Caco-2 (cell line): ENCODE measurements around the gene CCDC197. TPM values are rescaled to one million over a fixed set of nuclear protein-coding genes. Genes with fewer than 3 reads are reported as not detected.

Source experiments
- BruUV-seq: library from RNA; stranded (reverse); fragments of 400-500 nt; replicated peaks from 2 replicates; lab custom pipeline; 2021; lab: Mats Ljungman, UMichigan
- CTCF ChIA-PET: fragments of 300-600 bp; sonication (Branson Sonifier 250); formaldehyde crosslinking; loops from one replicate; lab custom pipeline; 2022; ENCODE audit warnings: antibody characterized with exemption; lab: Charles Lee
- POLR2A ChIA-PET: fragments of 300-600 bp; sonication (Branson Sonifier 250); formaldehyde crosslinking; loops from one replicate; lab custom pipeline; 2022; ENCODE audit warnings: antibody characterized with exemption; lab: Charles Lee
- DNase-seq, 2 experiments: peaks; one replicate each; pipeline versions ENCODE4 v3.0.0 to v3.0.0-alpha.2; 2020 to 2022
- H3K27me3 ChIP-seq: replicated peaks from 2 replicates; pipeline ENCODE4 v1.6.0; 2011; ENCODE audit warnings: low read length; ENCODE audit not compliant: control insufficient read depth, insufficient read depth
- H3K36me3 ChIP-seq: 2 replicates; pipeline ENCODE4 v1.5.1; 2011; ENCODE audit warnings: low read length; ENCODE audit not compliant: control insufficient read depth, insufficient read depth
- H3K4me1 ChIP-seq: fragments of 250-450 bp; sonication (Bioruptor Pico); 2 replicates; pipeline ENCODE4 v1.5.1; 2020; ENCODE audit warnings: mild to moderate bottlenecking
- H3K4me3 ChIP-seq: 2 replicates; pipeline ENCODE4 v1.5.1; 2011; ENCODE audit warnings: low read depth, mild to moderate bottlenecking, control low read depth, low read length
- H3K9me3 ChIP-seq: fragments of 250-450 bp; sonication (Bioruptor Pico); 2 replicates; pipeline ENCODE4 v1.5.1; 2020; ENCODE audit warnings: mild to moderate bottlenecking, moderate library complexity
- H3K27ac Mint-ChIP-seq: one replicate; pipeline ENCODE4 v1.8.0; 2022; ENCODE audit warnings: mixed read lengths; ENCODE audit not compliant: unreplicated experiment
- H3K27me3 Mint-ChIP-seq: one replicate; pipeline ENCODE4 v1.8.0; 2022; ENCODE audit warnings: mixed read lengths; ENCODE audit not compliant: insufficient read depth, unreplicated experiment
- H3K36me3 Mint-ChIP-seq: one replicate; pipeline ENCODE4 v1.8.0; 2022; ENCODE audit warnings: mild to moderate bottlenecking, mixed read lengths; ENCODE audit not compliant: insufficient read depth, unreplicated experiment
- H3K4me1 Mint-ChIP-seq: one replicate; pipeline ENCODE4 v1.8.0; 2022; ENCODE audit warnings: low read depth, mixed read lengths; ENCODE audit not compliant: unreplicated experiment
- H3K4me3 Mint-ChIP-seq: one replicate; pipeline ENCODE4 v1.8.0; 2022; ENCODE audit warnings: mild to moderate bottlenecking, moderate library complexity, mixed read lengths; ENCODE audit not compliant: unreplicated experiment
- H3K9me3 Mint-ChIP-seq: one replicate; pipeline ENCODE4 v1.8.0; 2022; ENCODE audit warnings: mixed read lengths; ENCODE audit not compliant: unreplicated experiment
- CTCF ChIP-seq, 2 experiments: fragments of 200-600 bp in 1 of 2; IDR thresholded peaks; 1 replicate in 1 of 2; 2 replicates in 1 of 2; pipeline versions ENCODE4 v1.5.1 to v1.8.0; 2011 to 2022; ENCODE audit warnings: antibody characterized with exemption in 1 of 2, control low read depth in 1 of 2, inconsistent platforms in 1 of 2, low read depth in 1 of 2, low read length in 1 of 2, mild to moderate bottlenecking in 1 of 2, moderate library complexity in 1 of 2; ENCODE audit not compliant: insufficient read depth in 1 of 2, severe bottlenecking in 1 of 2, unreplicated experiment in 1 of 2
- intact Hi-C: fragments of 100-400 bp; cut with micrococcal nuclease; formaldehyde crosslinking; loops from one replicate; pipeline ENCODE4 v1.10.0; 2022; ENCODE audit not compliant: unreplicated experiment
- total RNA-seq: library from RNA; stranded (reverse); gene quantifications from 2 replicates; pipeline ENCODE4 v1.2.3, GENCODE V29; 2022

The CCDC197 gene
- total RNA-seq, 1 experiment from 2014 or later: not detected

DNA sequence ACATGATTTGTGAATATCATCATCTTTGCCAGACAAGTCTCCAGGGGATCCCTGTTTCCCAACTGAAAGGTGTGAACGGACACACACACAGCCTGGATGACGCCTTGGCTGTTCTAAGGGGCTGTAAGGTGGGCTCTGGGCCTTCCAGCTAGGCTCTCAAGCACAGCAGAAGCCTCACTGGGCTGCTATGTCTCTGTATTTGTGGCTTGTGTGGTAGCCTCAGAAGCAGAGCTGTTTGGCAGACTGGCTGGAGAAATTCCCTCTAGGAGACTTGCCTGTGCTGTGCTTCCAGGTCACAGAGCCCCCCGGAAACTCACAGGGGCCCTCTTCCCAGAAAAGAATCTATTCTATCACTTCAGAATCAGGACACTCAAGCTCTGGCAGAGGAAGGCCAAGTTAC, 50.5 kb downstream of the CCDC197 start:
- H3K4me3 Mint-ChIP-seq: no peak overlapping the region
- POLR2A ChIA-PET: no interaction called here
- H3K36me3 Mint-ChIP-seq: peaks cover 61% of the 10 kb centered on the region
- no peaks in the 10 kb centered on the region for H3K27me3 Mint-ChIP-seq
- no peaks in the 10 kb centered on the region for H3K9me3 ChIP-seq
- H3K9me3 Mint-ChIP-seq: no peaks in the 10 kb centered on the region
- H3K36me3 ChIP-seq: peaks cover 3% of the 10 kb centered on the region
- CTCF ChIA-PET: no interaction called here
- H3K27ac Mint-ChIP-seq: no peak overlapping the region
- no peak for DNase-seq
- no TSS peak for BruUV-seq
- H3K4me3 ChIP-seq: no peak overlapping the region
- H3K4me1 Mint-ChIP-seq: no peaks in the 10 kb centered on the region
- H3K27me3 ChIP-seq: no peaks in the 10 kb centered on the region
- no peaks in the 10 kb centered on the region for H3K4me1 ChIP-seq
- intact Hi-C loops: no loop called here
- TF ChIP-seq CTCF (IDR thresholded peaks at IDR 0.05; ENCODE audit: insufficient read depth in 1 of 2, low read depth in 1 of 2, low read length in 1 of 2, severe bottlenecking in 1 of 2, unreplicated experiment in 1 of 2): no peak

DNA sequence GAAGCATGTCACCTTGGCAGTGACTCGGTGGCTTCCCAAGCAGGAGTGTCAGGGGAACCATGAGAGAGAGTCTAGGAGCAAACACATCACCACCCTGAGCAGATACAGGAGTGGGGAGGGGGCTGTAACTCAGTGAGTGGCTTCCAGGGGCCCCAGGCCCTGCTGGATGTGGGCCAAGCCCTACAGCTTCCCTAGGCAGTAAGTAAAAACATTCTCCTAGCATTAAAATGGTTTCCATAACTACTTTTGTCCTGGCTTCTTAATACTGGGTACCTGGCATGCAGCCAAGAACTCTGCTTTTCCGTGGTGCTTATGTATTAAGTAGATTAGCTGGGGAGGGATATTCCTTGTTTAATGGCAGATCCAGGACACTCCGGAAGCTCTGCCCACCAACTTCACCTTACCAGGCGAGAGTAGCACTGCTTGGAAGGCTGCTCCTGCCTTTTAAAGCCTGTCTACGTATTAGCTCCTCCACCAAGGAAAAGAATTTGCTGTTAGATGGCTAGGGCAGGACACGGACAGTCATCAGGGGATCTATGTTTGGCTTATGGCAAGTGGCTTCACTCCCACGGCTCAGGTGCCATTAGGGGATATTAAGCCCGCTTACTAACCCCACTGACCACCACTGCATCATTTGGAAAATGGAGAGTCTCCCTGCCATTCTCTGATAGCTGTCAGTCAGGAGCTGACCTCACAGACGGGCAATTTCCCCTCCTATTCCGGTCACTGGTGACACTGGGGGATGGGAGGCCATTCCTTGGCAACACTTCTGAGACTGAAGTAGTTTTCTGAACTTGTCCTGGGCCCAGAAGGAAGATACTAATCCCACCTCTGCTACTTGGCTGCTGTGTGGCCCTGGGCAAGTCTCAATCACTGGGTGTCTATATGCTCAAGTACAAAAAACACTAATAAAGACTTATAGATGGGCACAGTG, 51.9 kb downstream of the CCDC197 start:
- no peak for DNase-seq
- no TSS peak for BruUV-seq
- intact Hi-C loops: no loop called here
- no peaks in the 10 kb centered on the region for H3K4me1 Mint-ChIP-seq
- H3K36me3 Mint-ChIP-seq: peaks cover 56% of the 10 kb centered on the region
- Histone ChIP-seq H3K27me3 (no peaks in the 10 kb centered on the region), H3K4me1 (no peaks in the 10 kb centered on the region), H3K36me3 (peaks cover 3% of the 10 kb centered on the region), H3K4me3 (no peak overlapping the region), H3K9me3 (no peaks in the 10 kb centered on the region)
- TF ChIP-seq CTCF (IDR thresholded peaks at IDR 0.05; ENCODE audit: insufficient read depth in 1 of 2, low read depth in 1 of 2, low read length in 1 of 2, severe bottlenecking in 1 of 2, unreplicated experiment in 1 of 2): no peak
- ChIA-PET CTCF (interaction anchor here (1.1 kb wide), 1 partner anchor 88 kb away, joined by 3 read pairs; no protein-coding TSS in a partner anchor), POLR2A (no interaction called here)
- H3K27me3 Mint-ChIP-seq: no peaks in the 10 kb centered on the region
- no peak overlapping the region for H3K4me3 Mint-ChIP-seq
- no peak overlapping the region for H3K27ac Mint-ChIP-seq
- H3K9me3 Mint-ChIP-seq: no peaks in the 10 kb centered on the region

DNA sequence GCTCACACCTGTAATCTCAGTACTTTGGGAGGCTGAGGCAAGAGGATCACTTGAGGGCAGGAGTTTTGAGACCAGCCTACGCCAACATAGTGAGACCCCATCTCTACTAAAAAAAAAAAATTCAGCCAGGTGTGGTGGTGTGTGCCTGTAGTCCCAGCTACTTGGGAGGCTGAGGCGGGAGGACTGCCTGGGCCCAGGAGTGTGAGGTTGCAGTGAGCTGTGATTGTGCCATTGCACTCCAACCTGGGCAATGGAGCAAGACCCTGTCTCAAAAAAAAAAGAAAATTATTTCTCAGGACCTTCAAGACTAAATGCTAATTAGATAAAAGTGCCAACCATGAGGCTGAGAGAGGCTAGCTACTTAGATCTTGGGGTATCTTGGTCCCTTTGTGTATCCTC, 52.5 kb downstream of the CCDC197 start:
- peaks cover 63% of the 10 kb centered on the region for H3K36me3 Mint-ChIP-seq

More for the DNA sequence above, 52.5 kb downstream of the CCDC197 start:
- H3K27me3 Mint-ChIP-seq: no peaks in the 10 kb centered on the region
- no peak for DNase-seq
- no peak for TF ChIP-seq CTCF (IDR thresholded peaks at IDR 0.05; ENCODE audit: insufficient read depth in 1 of 2, low read depth in 1 of 2, low read length in 1 of 2, severe bottlenecking in 1 of 2, unreplicated experiment in 1 of 2)
- Histone ChIP-seq H3K4me1 (no peaks in the 10 kb centered on the region), H3K9me3 (no peaks in the 10 kb centered on the region), H3K27me3 (no peaks in the 10 kb centered on the region), H3K4me3 (no peak overlapping the region), H3K36me3 (peaks cover 3% of the 10 kb centered on the region)
- BruUV-seq: no TSS peak
- H3K4me1 Mint-ChIP-seq: no peaks in the 10 kb centered on the region
- no peaks in the 10 kb centered on the region for H3K9me3 Mint-ChIP-seq
- H3K27ac Mint-ChIP-seq: no peak overlapping the region
- intact Hi-C loops: no loop called here
- POLR2A ChIA-PET: no interaction called here
- CTCF ChIA-PET: interaction anchor here (1.1 kb wide), 1 partner anchor 87 kb away, joined by 3 read pairs; no protein-coding TSS in a partner anchor
- H3K4me3 Mint-ChIP-seq: no peak overlapping the region
